Activated naive CD8-positive, alpha-beta T cell treated with anti-CD3 and anti-CD28 coated beads, Interleukin-2, amount 50 U/mL, for 24 hours (primary cell): ENCODE measurements around the gene SMKR1.

Source experiments
- ATAC-seq: fragments of 150-1000 bp; cut with Tn5 transposase; one replicate; pipeline ENCODE4 v1.10.0; 2021
- DNase-seq: peaks from one replicate; pipeline ENCODE4 v3.0.0; 2021
- H3K27ac Mint-ChIP-seq: one replicate; pipeline ENCODE4 v1.8.0; 2021; ENCODE audit warnings: mild to moderate bottlenecking, mixed read lengths
- H3K27me3 Mint-ChIP-seq: one replicate; pipeline ENCODE4 v1.8.0; 2021; ENCODE audit warnings: mixed read lengths
- H3K36me3 Mint-ChIP-seq: one replicate; pipeline ENCODE4 v1.8.0; 2021; ENCODE audit warnings: low read depth, mixed read lengths
- H3K4me1 Mint-ChIP-seq: one replicate; pipeline ENCODE4 v1.8.0; 2021; ENCODE audit warnings: mixed read lengths
- H3K4me3 Mint-ChIP-seq: one replicate; pipeline ENCODE4 v1.8.0; 2021; ENCODE audit warnings: mild to moderate bottlenecking, moderate library complexity, mixed read lengths
- H3K9me3 Mint-ChIP-seq: one replicate; pipeline ENCODE4 v1.8.0; 2021; ENCODE audit warnings: mixed read lengths

Gene SMKR1

GRCh38 chr7:129557686-129558481, 55.6 kb downstream of the SMKR1 start:
- DNase-seq (no peak), ATAC-seq (no peak)
- Mint-ChIP-seq H3K4me3 (no peak overlapping the region), H3K9me3 (no peaks in the 10 kb centered on the region), H3K4me1 (peaks cover 6% of the 10 kb centered on the region), H3K27me3 (peaks cover 5% of the 10 kb centered on the region), H3K36me3 (no peaks in the 10 kb centered on the region), H3K27ac (no peak overlapping the region)

GRCh38 chr7:129559564-129559963, 57.2 kb downstream of the SMKR1 start:
- Mint-ChIP-seq H3K4me3 (no peak overlapping the region), H3K27me3 (peaks cover 12% of the 10 kb centered on the region), H3K4me1 (no peaks in the 10 kb centered on the region), H3K36me3 (no peaks in the 10 kb centered on the region), H3K9me3 (no peaks in the 10 kb centered on the region), H3K27ac (no peak overlapping the region)
- ATAC-seq = no peak
- no peak for DNase-seq

GRCh38 chr7:129560831-129561230, 58.5 kb downstream of the SMKR1 start:
- no peak overlapping the region for H3K27ac Mint-ChIP-seq
- H3K4me1 Mint-ChIP-seq = no peaks in the 10 kb centered on the region
- ATAC-seq (no peak), DNase-seq (no peak)
- peaks cover 13% of the 10 kb centered on the region for H3K27me3 Mint-ChIP-seq
- H3K9me3 Mint-ChIP-seq = no peaks in the 10 kb centered on the region
- no peak overlapping the region for H3K4me3 Mint-ChIP-seq
- H3K36me3 Mint-ChIP-seq = no peaks in the 10 kb centered on the region

GRCh38 chr7:129561677-129562359, 59.5 kb downstream of the SMKR1 start:
- Mint-ChIP-seq H3K9me3 (no peaks in the 10 kb centered on the region), H3K4me3 (no peak overlapping the region), H3K36me3 (no peaks in the 10 kb centered on the region), H3K27ac (no peak overlapping the region), H3K4me1 (peaks cover 6% of the 10 kb centered on the region), H3K27me3 (peaks cover 13% of the 10 kb centered on the region)
- ATAC-seq (no peak), DNase-seq (no peak)
